Measurements from ENCODE around the gene MRPS23.

- TF ChIP-seq, protein P1, sequence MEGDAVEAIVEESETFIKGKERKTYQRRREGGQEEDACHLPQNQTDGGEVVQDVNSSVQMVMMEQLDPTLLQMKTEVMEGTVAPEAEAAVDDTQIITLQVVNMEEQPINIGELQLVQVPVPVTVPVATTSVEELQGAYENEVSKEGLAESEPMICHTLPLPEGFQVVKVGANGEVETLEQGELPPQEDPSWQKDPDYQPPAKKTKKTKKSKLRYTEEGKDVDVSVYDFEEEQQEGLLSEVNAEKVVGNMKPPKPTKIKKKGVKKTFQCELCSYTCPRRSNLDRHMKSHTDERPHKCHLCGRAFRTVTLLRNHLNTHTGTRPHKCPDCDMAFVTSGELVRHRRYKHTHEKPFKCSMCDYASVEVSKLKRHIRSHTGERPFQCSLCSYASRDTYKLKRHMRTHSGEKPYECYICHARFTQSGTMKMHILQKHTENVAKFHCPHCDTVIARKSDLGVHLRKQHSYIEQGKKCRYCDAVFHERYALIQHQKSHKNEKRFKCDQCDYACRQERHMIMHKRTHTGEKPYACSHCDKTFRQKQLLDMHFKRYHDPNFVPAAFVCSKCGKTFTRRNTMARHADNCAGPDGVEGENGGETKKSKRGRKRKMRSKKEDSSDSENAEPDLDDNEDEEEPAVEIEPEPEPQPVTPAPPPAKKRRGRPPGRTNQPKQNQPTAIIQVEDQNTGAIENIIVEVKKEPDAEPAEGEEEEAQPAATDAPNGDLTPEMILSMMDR (IDR thresholded peaks at IDR 0.05) = no peak
- no peak for TF ChIP-seq POLR2A (IDR thresholded peaks at IDR 0.05)
Measured at GRCh38 chr17:57861000-57861789, 11.4 kb upstream of the MRPS23 start.
